Measurements from ENCODE around the gene EIF2AK3. TPM values are rescaled to one million over a fixed set of nuclear protein-coding genes. Genes with fewer than 3 reads are reported as not detected.

Gene EIF2AK3
- total and polyA plus RNA-seq, 2 donors (not counting 1 experiment from before 2014, with no cell fraction given), result 40.2 to 57.9 TPM

GRCh38 chr2:88657131-88657530, 29.9 kb upstream of the EIF2AK3 start:
- CTCF ChIA-PET, result interaction anchor here (1.0 to 6.0 kb wide), 2 partner anchors 13 to 24 kb away, joined by 3 to 54 read pairs; no protein-coding TSS in a partner anchor
- DNase-seq, result no peak
- H3K9me3 ChIP-seq (ENCODE audit: control extremely low read depth in 1 of 3, control insufficient read depth in 2 of 3, insufficient read depth in 1 of 3, low read length in 2 of 3), result no peaks in the 10 kb centered on the region

GRCh38 chr2:88656690-88657089, 29.4 kb upstream of the EIF2AK3 start:
- no peak overlapping the region for H3K9ac ChIP-seq (ENCODE audit: low read length)
- no peak overlapping the region for H2AFZ ChIP-seq (ENCODE audit: insufficient read depth, low read depth, low read length, poor library complexity, severe bottlenecking)
- intact Hi-C loops (cut with micrococcal nuclease), result no loop called here
- no peak overlapping the region for H3K4me3 ChIP-seq (ENCODE audit: control extremely low read depth in 1 of 5, extremely low read depth in 1 of 5, insufficient read depth in 1 of 5, low read depth in 2 of 5, low read length in 4 of 5)
- DNase-seq, result no peak
- H3K4me1 ChIP-seq (ENCODE audit: control insufficient read depth in 2 of 2, insufficient read depth in 2 of 2, low read length in 2 of 2), result no peaks in the 10 kb centered on the region
- no peaks in the 10 kb centered on the region for H4K20me1 ChIP-seq (ENCODE audit: control insufficient read depth, insufficient read depth, low read length, poor library complexity, severe bottlenecking)
- H3K9me3 Mint-ChIP-seq (ENCODE audit: insufficient read depth), result no peaks in the 10 kb centered on the region
- 97% methylated on average over 3 of the region's 3 CpGs for WGBS (ENCODE audit: insufficient coverage)
- ChIA-PET CTCF (interaction anchor here (1.0 to 6.0 kb wide), 2 partner anchors 14 to 23 kb away, joined by 3 to 54 read pairs; no protein-coding TSS in a partner anchor), POLR2A (no interaction called here)
- TF ChIP-seq EZH2 (IDR thresholded peaks at IDR 0.05; ENCODE audit: borderline replicate concordance, insufficient read depth, low read depth, low read length, poor library complexity, severe bottlenecking) (no peak), CTCF (IDR thresholded peaks at IDR 0.05) (no peak)
- no peak overlapping the region for H3K27ac ChIP-seq (ENCODE audit: low read length in 2 of 2)
- H3K79me2 ChIP-seq (ENCODE audit: control insufficient read depth, insufficient read depth, low read length), result no peaks in the 10 kb centered on the region
- no peaks in the 10 kb centered on the region for H3K27me3 Mint-ChIP-seq
- no peak overlapping the region for H3K4me3 Mint-ChIP-seq
- no peaks in the 10 kb centered on the region for H3K9me3 ChIP-seq (ENCODE audit: control extremely low read depth in 1 of 3, control insufficient read depth in 2 of 3, insufficient read depth in 1 of 3, low read length in 2 of 3)
- H3K4me2 ChIP-seq (replicated peaks; ENCODE audit: low read depth, low read length, poor library complexity, severe bottlenecking), result no peak overlapping the region
- H3K4me1 Mint-ChIP-seq, result no peaks in the 10 kb centered on the region
- H3K27ac Mint-ChIP-seq, result no peak overlapping the region
- H3K27me3 ChIP-seq (replicated peaks in 1 of 4; ENCODE audit: control extremely low read depth in 1 of 4, control insufficient read depth in 3 of 4, insufficient read depth in 4 of 4, low read length in 3 of 4), result no peaks in the 10 kb centered on the region
- H3K36me3 ChIP-seq (replicated peaks in 1 of 2; ENCODE audit: control extremely low read depth in 1 of 2, control insufficient read depth in 1 of 2, extremely low read depth in 1 of 2, insufficient read depth in 2 of 2, low read length in 1 of 2), result no peaks in the 10 kb centered on the region
- ATAC-seq (ENCODE audit: low read depth), result no peak

More at GRCh38 chr2:88657131-88657530, 29.9 kb upstream of the EIF2AK3 start:
- ATAC-seq (ENCODE audit: low read depth), result no peak
- Mint-ChIP-seq H3K27me3 (no peaks in the 10 kb centered on the region), H3K4me1 (no peaks in the 10 kb centered on the region), H3K27ac (no peak overlapping the region), H3K9me3 (ENCODE audit: insufficient read depth) (no peaks in the 10 kb centered on the region), H3K4me3 (no peak overlapping the region)
- TF ChIP-seq EZH2 (IDR thresholded peaks at IDR 0.05; ENCODE audit: borderline replicate concordance, insufficient read depth, low read depth, low read length, poor library complexity, severe bottlenecking), result no peak
- TF ChIP-seq CTCF (IDR thresholded peaks at IDR 0.05), result no peak
- Histone ChIP-seq H2AFZ (ENCODE audit: insufficient read depth, low read depth, low read length, poor library complexity, severe bottlenecking) (no peak overlapping the region), H3K4me3 (ENCODE audit: control extremely low read depth in 1 of 5, extremely low read depth in 1 of 5, insufficient read depth in 1 of 5, low read depth in 2 of 5, low read length in 4 of 5) (no peak overlapping the region), H3K4me2 (replicated peaks; ENCODE audit: low read depth, low read length, poor library complexity, severe bottlenecking) (no peak overlapping the region), H3K27me3 (replicated peaks in 1 of 4; ENCODE audit: control extremely low read depth in 1 of 4, control insufficient read depth in 3 of 4, insufficient read depth in 4 of 4, low read length in 3 of 4) (no peaks in the 10 kb centered on the region), H3K36me3 (replicated peaks in 1 of 2; ENCODE audit: control extremely low read depth in 1 of 2, control insufficient read depth in 1 of 2, extremely low read depth in 1 of 2, insufficient read depth in 2 of 2, low read length in 1 of 2) (no peaks in the 10 kb centered on the region), H3K4me1 (ENCODE audit: control insufficient read depth in 2 of 2, insufficient read depth in 2 of 2, low read length in 2 of 2) (no peaks in the 10 kb centered on the region), H3K9ac (ENCODE audit: low read length) (no peak overlapping the region), H3K79me2 (ENCODE audit: control insufficient read depth, insufficient read depth, low read length) (no peaks in the 10 kb centered on the region), H4K20me1 (ENCODE audit: control insufficient read depth, insufficient read depth, low read length, poor library complexity, severe bottlenecking) (no peaks in the 10 kb centered on the region), H3K27ac (ENCODE audit: low read length in 2 of 2) (no peak overlapping the region)
- no CpG with 5 or more reads among the region's 2 CpGs for WGBS (ENCODE audit: insufficient coverage)
- intact Hi-C loops (cut with micrococcal nuclease), result no loop called here
- POLR2A ChIA-PET, result no interaction called here
